GM19395 (cell line): Measurements from ENCODE around the gene SLC2A6.
"Not testable (repeated sequence)": the region's sequence is repeated elsewhere in the genome, so short reads cannot be mapped to it uniquely, and the experiment has no call there.

ENCODE experiments used
- ATAC-seq: cut with Tn5 transposase; IDR thresholded peaks from one replicate; pipeline ENCODE4 v1.9.1; 2021; ENCODE audit warnings: mild to moderate bottlenecking, moderate library complexity; ENCODE audit not compliant: unreplicated experiment

Gene SLC2A6

GRCh38 chr9:133463234-133463863, 15.6 kb downstream of the SLC2A6 start:
- no peak for ATAC-seq

DNA sequence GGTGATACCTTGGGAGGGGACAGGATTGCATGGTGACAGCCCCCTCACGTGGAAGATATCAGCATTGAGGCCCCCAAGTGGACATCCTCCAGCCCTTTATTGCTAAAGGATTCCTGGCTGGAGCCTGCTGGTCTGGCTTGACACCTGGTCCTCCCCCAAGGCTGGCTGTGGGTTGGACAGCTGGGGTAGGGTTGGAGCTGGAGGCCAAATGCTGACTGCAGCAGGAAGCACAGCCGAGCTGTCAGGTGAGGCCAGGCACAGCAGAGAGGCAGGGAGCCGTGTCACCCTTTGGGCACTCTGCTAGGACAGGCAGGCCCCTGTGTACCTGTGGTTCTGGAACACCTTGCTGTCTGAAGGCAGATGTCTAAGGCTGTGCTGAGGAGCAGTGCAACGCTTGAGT, 16.9 kb downstream of the SLC2A6 start:
- no peak for ATAC-seq

DNA sequence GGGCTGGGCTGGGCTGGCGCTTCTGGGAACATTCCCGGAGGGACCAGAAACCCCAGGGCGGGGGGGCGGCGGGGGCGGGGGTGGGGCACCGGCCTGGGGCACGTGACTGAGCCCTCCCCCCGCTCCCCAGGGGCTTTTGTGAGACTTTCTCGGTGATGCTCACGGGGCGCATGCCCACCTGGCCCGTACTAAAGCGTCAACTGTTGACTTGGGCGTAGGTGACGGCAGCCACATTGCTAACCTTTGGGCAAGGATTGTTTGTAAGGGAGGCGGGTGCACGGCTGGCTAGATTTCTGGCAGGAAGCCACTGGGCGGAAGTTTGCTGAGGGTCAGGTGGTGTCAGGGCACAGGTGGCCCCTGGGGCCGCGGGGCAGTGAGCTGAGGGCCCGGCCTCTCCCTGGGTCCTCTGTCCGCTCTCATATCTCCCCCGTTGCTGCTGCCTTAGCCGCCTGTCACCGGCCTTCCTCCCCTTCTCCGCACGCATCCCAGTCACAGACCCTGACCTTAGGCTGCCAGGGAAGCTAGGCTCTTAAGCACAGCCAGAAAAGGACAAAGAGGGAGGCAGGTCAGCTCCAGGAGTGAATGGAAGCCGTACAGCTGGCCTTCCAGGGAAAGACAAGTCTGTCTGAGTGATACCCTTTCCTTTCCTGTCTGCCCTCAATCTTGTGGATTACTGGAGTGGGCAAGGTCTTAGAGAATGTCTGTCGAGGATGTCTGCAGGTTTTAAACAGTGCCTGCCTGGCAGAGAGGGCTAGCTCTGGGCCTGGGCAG, 18.3 kb downstream of the SLC2A6 start:
- peak; percentile 35 for ATAC-seq

DNA sequence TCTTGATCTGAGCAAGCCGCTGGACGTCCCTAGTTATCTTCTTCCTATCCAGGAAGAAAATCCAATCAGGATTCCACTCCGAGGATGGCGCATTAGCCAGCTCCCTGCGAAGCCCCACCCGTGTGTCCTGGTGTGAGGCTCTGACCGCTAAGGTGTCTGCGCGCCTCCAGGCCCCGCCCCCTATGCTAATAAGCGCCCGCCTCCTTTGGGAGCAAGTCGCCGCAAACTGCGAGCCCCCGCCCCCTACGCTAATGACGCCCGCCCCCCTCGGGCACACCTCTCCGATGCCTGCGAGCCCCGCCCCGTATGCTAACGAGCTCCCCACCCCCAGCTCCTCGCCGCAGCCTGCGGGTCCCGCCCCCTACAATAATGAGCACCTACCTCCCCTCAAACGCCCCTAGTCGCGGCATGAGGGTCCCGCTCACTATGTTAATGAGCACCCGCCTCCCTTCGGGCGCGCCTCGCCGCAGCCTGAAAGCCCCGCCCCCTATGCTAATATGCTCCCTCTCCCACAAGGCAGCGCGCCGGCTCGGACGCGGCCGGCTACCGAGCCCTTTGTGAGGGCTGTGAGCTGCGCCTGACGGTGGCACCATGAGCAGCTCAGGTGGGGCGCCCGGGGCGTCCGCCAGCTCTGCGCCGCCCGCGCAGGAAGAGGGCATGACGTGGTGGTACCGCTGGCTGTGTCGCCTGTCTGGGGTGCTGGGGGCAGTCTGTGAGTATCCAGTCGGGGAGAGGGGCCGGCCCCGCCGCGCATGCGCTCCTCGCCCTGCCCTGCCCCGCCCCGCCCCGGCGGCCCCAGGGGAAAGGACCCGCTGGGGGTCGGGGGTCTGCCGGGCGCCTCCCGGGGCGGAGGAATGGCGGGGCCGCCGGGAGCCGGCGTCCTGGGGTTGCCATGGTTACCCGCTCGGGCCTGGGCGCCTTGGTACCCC, 19.2 kb downstream of the SLC2A6 start, which contains the start of gene CACFD1:
Gene CACFD1, plus strand, starts transcription at position 503 of the 929 bp plus-strand sequence. Its CDS starts 89 bp downstream, at position 592.
- peak; percentile 75 for ATAC-seq

DNA sequence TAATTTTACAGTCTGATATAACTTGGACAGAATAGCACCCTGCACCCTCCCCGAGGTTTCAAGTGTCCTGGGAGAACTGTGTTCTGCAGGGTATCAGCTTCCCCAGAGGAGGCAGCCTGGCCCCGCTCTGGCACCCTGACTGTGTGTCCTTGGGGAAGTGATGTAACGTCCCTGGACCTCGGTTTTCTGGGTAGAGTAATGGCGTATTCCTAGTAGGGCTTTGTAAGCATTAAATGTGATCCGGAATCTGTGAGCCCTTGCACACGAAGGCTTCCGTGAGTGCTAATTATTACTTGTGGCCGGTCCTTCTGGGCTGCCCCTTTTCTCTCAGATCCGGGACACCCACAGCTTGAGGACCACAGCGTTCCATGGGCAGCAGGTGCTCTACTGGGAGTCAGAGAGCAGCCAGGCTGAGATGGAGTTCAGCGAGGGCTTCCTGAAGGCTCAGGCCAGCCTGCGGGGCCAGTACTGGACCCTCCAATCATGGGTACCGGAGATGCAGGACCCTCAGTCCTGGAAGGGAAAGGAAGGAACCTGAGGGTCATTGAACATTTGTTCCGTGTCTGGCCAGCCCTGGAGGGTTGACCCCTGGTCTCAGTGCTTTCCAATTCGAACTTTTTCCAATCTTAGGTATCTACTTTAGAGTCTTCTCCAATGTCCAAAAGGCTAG, 20.1 kb downstream of the SLC2A6 start:
- ATAC-seq, result no peak

GRCh38 chr9:133457748-133458147, 21.2 kb downstream of the SLC2A6 start:
- no peak for ATAC-seq

DNA sequence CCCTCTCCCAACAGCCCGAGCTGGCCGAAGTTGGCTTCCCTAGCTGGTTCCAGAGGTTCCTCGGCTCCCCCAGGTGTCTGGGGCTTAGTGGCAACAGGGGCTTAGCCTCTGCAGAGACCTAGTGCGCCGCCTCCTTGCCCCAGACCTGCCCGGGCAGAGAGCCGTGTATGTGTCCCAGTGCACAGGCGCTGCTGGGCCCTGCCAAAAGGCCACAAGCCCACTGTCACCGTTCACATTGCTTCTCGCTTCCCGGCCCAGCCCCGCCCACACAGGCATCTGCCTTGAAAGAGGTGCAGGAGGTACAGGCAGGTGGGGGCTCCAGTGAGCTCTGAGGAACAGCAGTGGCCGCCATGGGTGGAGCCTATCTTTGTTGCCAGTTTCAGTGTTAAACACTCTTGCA, 21.7 kb downstream of the SLC2A6 start:
- ATAC-seq, result no peak

GRCh38 chr9:133456409-133456808, 22.5 kb downstream of the SLC2A6 start:
- ATAC-seq, result no peak

- no peak for ATAC-seq
Observed at GRCh38 chr9:133455936-133456335, 23.0 kb downstream of the SLC2A6 start.

DNA sequence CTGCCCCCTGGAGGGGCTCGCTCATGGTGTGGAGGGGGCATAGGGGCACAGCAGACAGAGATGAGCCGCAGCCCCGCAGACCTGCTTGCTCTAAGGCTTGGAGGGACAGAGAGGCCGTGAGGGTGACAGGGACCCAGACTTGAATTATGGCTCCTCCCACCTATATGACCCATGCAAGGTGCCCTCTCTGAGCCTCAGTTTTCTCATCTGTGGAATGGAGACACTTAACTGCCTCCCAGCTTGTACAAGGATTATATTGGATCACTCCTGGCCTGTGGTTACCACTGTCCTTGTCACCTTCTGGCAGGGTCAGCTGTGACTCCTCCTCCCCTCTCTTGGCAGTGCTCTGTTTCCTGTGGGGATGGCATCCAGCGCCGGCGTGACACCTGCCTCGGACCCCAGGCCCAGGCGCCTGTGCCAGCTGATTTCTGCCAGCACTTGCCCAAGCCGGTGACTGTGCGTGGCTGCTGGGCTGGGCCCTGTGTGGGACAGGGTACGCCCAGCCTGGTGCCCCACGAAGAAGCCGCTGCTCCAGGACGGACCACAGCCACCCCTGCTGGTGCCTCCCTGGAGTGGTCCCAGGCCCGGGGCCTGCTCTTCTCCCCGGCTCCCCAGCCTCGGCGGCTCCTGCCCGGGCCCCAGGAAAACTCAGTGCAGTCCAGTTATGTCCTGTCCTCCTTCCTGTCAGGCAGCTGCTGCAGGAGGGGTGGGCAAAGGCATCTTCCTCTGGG, 23.8 kb downstream of the SLC2A6 start:
- ATAC-seq, result no peak

DNA sequence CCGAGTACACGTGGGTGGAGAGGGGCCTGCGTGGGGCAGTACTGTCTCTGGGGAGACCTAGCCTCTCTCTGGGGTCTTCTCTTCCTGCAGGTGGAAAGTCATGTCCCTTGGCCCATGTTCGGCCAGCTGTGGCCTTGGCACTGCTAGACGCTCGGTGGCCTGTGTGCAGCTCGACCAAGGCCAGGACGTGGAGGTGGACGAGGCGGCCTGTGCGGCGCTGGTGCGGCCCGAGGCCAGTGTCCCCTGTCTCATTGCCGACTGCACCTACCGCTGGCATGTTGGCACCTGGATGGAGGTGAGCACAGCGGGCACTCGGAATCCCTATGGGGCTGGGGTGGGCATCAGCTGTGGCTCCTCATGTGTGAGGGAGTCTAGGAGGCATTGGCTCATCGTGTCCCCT, 24.6 kb downstream of the SLC2A6 start:
- no peak for ATAC-seq

- ATAC-seq, result no peak
Observed at GRCh38 chr9:133453651-133454050, 25.2 kb downstream of the SLC2A6 start.

GRCh38 chr9:133452562-133452961, 26.3 kb downstream of the SLC2A6 start:
- ATAC-seq, result no peak

- not testable (repeated sequence) for ATAC-seq
Observed at GRCh38 chr9:133451865-133452264, 27.0 kb downstream of the SLC2A6 start.

DNA sequence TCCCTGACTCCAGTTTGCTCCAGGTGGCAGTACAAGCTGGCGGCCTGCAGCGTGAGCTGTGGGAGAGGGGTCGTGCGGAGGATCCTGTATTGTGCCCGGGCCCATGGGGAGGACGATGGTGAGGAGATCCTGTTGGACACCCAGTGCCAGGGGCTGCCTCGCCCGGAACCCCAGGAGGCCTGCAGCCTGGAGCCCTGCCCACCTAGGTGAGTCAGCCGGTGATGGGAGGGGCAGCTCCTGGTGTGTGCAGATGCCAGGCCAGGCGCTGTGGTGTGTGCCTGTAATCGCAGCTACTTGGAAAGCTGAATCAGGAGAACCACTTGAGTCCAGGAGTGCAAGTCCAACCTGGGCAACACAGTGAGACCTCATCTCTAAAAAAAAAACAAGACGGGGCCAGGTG, 29.1 kb downstream of the SLC2A6 start:
- ATAC-seq, result no peak

DNA sequence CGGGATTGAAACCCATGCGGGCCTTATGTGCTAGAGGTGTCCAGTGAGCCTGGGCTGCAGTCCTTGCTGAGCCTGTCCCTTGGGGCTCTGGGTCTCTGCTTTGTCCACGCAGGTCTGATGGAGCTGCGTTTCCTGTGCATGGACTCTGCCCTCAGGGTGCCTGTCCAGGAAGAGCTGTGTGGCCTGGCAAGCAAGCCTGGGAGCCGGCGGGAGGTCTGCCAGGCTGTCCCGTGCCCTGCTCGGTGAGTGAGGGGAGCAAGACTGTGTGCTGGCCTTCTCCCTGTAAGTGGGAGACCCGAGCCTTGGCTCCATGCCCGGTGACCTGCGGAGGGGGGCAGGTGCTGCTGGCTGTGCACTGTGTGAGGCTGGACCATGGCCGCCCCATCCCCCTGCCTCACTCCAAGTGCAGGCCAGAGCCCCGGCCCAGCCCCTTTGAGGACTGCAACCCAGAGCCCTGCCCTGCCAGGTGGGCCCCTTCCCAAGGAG, 30.4 kb downstream of the SLC2A6 start:
- ATAC-seq, result no peak

- ATAC-seq, result no peak
Observed at GRCh38 chr9:133445293-133445969, 33.5 kb downstream of the SLC2A6 start.

GRCh38 chr9:133443982-133444381, 34.9 kb downstream of the SLC2A6 start:
- no peak for ATAC-seq

GRCh38 chr9:133443248-133443647, 35.7 kb downstream of the SLC2A6 start:
- no peak for ATAC-seq
